IPS-18c (cell line): ENCODE results near the gene HECW1.

Experiments
- H3K4me3 ChIP-seq: 2 replicates; pipeline ENCODE4 v1.7.0; 2013; ENCODE audit warnings: low read depth, mild to moderate bottlenecking, low read length, moderate library complexity; ENCODE audit not compliant: insufficient read depth
- H3K9me3 ChIP-seq: one replicate; pipeline ENCODE4 v1.6.1; 2013; ENCODE audit warnings: mild to moderate bottlenecking, low read length, moderate library complexity; ENCODE audit not compliant: control insufficient read depth, insufficient read depth

The HECW1 gene

GRCh38 chr7:43387932-43388331, 275.5 kb downstream of the HECW1 start:
- no peaks in the 10 kb centered on the region for H3K9me3 ChIP-seq

GRCh38 chr7:43390576-43390975, 278.1 kb downstream of the HECW1 start:
- H3K4me3 ChIP-seq, result no peak overlapping the region
- H3K9me3 ChIP-seq, result no peaks in the 10 kb centered on the region

More at GRCh38 chr7:43387932-43388331, 275.5 kb downstream of the HECW1 start:
- no peak overlapping the region for H3K4me3 ChIP-seq

DNA sequence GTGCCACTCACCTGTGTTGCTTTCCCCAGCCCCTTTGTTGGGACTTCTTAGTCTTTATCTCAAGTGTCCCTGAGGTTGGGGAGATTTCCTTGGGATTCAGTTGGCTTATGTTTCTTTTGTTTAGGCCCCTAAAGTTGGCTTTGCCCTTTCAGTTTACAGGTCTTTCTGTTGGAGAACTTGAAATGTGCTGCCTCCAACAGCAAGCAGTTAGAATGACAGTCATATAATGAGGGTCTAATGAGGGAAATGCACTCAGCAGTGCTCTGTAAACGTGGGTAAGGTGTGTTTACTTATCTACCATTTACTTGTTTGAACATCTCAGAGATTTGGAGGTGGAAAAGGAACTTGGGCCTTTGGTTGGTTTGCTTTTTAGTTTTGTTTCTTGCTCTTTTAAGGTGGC, 279.1 kb downstream of the HECW1 start:
- Histone ChIP-seq H3K4me3 (no peak overlapping the region), H3K9me3 (no peaks in the 10 kb centered on the region)

GRCh38 chr7:43392638-43393330, 280.3 kb downstream of the HECW1 start:
- no peaks in the 10 kb centered on the region for H3K9me3 ChIP-seq
- H3K4me3 ChIP-seq, result no peak overlapping the region

DNA sequence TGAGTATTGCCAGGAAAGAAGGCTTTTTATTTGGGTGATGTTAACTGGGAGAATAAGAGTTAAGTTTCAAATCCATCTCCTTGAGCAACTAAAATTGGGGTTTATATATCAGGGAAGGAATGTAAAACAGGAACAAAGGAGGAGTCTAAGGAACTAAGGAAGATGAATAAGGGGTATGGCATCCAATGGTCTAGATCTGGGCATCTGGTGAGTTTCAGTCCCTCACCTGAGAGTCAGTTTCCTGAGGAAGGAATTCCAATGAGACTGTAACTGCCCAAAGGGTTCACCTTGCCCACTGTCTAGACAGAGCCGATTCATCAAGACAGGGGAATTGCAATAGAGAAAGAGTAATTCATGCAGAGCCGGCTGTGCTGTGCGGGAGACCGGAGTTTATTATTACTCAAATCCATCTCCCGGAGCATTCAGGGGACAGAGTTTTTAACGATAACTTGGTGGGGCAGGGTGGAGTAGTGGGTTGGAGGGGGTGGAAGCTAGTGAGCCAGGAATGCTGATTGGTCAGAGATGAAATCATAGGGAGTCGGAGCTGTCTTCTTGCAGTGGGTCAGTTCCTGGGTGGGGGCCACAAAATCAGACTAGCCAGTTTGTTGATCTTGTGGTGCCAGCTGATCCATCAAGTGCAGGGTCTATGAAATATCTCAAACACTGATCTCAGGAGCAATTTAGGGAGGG, 282.1 kb downstream of the HECW1 start:
- no peak overlapping the region for H3K4me3 ChIP-seq

GRCh38 chr7:43395351-43395750, 282.9 kb downstream of the HECW1 start:
- Histone ChIP-seq H3K4me3 (no peak overlapping the region), H3K9me3 (no peaks in the 10 kb centered on the region)

More for the DNA sequence above, 282.1 kb downstream of the HECW1 start:
- no peaks in the 10 kb centered on the region for H3K9me3 ChIP-seq

DNA sequence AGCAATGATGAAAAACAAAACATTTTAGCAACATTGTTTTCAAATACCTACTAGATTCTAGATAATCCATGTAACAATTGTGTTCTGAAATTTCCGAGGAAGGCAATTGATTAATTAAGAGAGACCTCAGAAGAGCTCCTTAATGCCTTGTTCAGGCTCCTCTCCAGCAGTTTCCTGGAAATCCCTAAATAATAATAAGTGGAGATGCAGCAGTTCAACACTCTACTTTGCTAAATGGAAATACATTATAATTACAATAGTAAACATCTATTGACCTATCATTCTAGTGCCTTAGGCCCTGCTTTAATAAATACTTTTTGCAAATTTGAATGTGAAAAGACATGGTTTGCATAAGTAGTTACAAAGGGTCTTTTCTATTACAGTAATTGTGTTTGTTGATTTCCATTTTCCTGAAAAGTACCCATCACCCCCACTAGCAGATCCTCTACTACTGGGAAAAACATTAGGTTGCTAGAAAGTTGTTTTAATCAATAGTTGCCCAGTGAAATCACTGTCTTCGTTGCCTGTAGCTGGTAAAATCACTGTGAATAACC, 283.8 kb downstream of the HECW1 start:
- H3K4me3 ChIP-seq, result no peak overlapping the region

GRCh38 chr7:43398831-43399230, 286.4 kb downstream of the HECW1 start:
- no peak overlapping the region for H3K4me3 ChIP-seq
- no peaks in the 10 kb centered on the region for H3K9me3 ChIP-seq

More for the DNA sequence above, 283.8 kb downstream of the HECW1 start:
- no peaks in the 10 kb centered on the region for H3K9me3 ChIP-seq

GRCh38 chr7:43405948-43406347, 293.5 kb downstream of the HECW1 start:
- Histone ChIP-seq H3K4me3 (no peak overlapping the region), H3K9me3 (no peaks in the 10 kb centered on the region)

GRCh38 chr7:43406961-43407360, 294.5 kb downstream of the HECW1 start:
- no peaks in the 10 kb centered on the region for H3K9me3 ChIP-seq
- no peak overlapping the region for H3K4me3 ChIP-seq

DNA sequence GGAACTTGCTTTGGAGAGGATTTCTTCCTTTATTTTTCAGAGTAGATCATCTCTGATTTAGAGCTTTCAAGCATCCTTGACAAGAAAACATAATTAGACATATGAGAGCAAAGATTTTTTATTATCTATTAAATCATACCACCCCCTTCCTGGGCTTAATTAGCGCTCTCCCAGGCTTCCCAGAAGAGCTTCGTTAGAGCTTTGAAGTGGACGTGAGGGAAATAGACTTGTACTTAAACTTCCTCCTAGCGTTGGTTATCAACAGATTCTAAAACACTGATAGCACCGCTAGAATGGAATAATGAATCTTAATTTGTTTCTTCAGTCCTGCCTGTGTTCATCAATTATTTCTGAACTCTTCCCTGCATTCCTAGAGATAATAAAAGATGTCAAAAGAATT, 296.5 kb downstream of the HECW1 start:
- Histone ChIP-seq H3K9me3 (no peaks in the 10 kb centered on the region), H3K4me3 (no peak overlapping the region)

DNA sequence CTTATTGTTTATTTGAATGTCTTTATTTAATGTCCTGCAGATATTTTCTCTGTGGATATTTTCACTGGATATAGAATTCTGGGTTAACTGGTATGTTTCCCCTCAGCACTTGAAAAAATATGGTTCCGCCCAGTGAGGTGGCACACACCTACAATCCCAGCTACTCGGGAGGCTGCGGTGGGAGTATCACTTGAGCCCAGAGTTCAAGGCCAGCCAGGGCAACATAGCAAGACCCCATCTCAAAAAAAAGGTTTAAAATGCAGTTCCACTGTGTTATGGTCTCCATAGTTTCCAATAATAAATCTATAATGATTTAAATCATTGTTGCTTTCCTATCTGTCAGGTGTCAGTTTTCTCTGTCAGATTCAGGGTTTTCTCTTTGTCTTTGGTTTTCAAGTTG, 305.0 kb downstream of the HECW1 start:
- peaks cover 5% of the 10 kb centered on the region for H3K9me3 ChIP-seq
- H3K4me3 ChIP-seq, result no peak overlapping the region

DNA sequence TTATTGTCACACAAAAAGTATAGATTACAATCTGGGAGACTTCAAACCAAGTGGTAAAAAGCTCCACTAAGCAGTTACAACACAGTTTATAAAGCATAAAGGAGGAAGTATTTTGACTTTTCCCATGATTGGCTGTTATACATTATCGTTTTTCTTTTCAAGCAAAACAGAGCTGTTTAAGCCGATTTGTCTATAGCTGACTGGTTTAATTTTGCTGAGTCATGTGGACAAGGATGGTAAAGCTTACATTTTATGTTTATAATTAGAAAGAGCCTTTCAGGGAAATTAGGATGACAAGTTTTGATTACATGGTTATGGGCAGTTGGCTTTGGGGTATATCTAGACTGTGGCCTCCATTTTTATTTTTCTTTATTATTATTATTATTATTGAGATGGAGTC, 318.0 kb downstream of the HECW1 start:
- no peaks in the 10 kb centered on the region for H3K9me3 ChIP-seq
- no peak overlapping the region for H3K4me3 ChIP-seq

GRCh38 chr7:43431020-43431595, 318.7 kb downstream of the HECW1 start:
- Histone ChIP-seq H3K9me3 (no peaks in the 10 kb centered on the region), H3K4me3 (no peak overlapping the region)

- Histone ChIP-seq H3K9me3 (no peaks in the 10 kb centered on the region), H3K4me3 (no peak overlapping the region)
These were observed 321.2 kb downstream of the HECW1 start for GRCh38 chr7:43433639-43434038.

DNA sequence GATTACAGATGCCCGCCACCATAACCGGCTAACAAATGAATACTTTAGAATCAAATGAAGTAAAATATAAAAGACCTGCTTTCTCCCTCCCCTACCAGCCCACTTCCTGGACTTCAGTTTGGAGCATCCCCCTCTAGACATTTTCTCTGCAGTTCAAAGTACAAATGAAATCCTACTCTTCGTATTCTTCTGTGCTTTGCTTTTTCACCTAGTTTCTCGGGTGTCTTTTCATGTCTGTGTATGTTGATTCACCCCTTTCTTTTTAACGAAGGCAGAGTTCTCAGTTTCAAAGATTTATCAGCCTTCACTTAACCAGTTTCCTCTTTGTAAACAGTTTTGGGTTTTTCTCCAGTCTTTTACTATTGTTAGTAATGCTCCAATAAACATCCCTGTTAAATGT, 324.6 kb downstream of the HECW1 start:
- H3K4me3 ChIP-seq, result no peak overlapping the region
- no peaks in the 10 kb centered on the region for H3K9me3 ChIP-seq

DNA sequence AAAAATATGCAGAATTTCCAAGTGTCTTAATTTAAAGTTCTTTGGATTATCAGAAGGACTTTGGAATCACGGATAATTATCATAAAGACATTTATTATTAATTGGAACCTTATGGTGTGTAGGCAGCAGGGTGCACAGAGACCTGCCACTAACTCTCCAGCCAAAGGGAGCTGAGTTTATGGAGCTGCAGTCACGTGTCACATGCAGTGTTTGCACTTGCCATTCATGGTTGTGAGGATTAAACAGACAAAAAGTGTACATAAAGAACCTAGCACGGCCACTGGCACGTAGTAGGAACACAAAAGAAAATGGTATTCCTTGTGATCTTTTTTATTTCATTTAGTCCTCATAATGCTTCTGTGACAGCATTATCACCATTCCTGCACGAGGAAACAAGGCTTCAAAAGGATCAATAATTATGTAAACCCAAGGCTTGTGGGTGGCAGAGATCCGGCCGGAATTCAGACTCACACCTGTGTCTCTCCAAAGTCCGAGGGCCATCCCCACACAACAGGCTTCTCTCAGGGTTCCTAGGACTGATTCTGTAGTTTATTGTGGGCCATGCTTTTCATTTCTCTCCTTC, 326.5 kb downstream of the HECW1 start:
- Histone ChIP-seq H3K9me3 (no peaks in the 10 kb centered on the region), H3K4me3 (no peak overlapping the region)
